GM08714 (cell line): ENCODE data around the gene CX3CL1.
"Not testable (repeated sequence)": the region's sequence is repeated elsewhere in the genome, so short reads cannot be mapped to it uniquely, and the experiment has no call there.

Experiments used
- H3K4me3 ChIP-seq: fragments of 200-500 bp; sonication (Bioruptor generic); 2 replicates; pipeline ENCODE4 v1.5.1; 2014; ENCODE audit warnings: mild to moderate bottlenecking, low read length, inconsistent platforms
- ZNF274 ChIP-seq: IDR thresholded peaks from 2 replicates; pipeline ENCODE4 v1.6.1; 2012; ENCODE audit warnings: mild to moderate bottlenecking, low read depth, low read length

CX3CL1 gene

GRCh38 chr16:57367116-57367752, 5.1 kb upstream of the CX3CL1 start:
- no peak overlapping the region for H3K4me3 ChIP-seq
- TF ChIP-seq ZNF274, result no peak

- TF ChIP-seq ZNF274, result no peak
- H3K4me3 ChIP-seq, result no peak overlapping the region
These were observed 557 bp upstream of the CX3CL1 start for GRCh38 chr16:57371494-57372371.

- TF ChIP-seq ZNF274, result no peak
- H3K4me3 ChIP-seq, result no peak overlapping the region
These were observed 1.0 kb downstream of the CX3CL1 start for GRCh38 chr16:57373117-57373947.

- no peak overlapping the region for H3K4me3 ChIP-seq
- no peak for TF ChIP-seq ZNF274
These were observed 1.8 kb downstream of the CX3CL1 start for GRCh38 chr16:57374067-57374534.

GRCh38 chr16:57374925-57375465, 2.7 kb downstream of the CX3CL1 start:
- not testable (repeated sequence) for H3K4me3 ChIP-seq

GRCh38 chr16:57376313-57376818, 4.1 kb downstream of the CX3CL1 start:
- no peak overlapping the region for H3K4me3 ChIP-seq
- TF ChIP-seq ZNF274, result no peak

- no peak overlapping the region for H3K4me3 ChIP-seq
- no peak for TF ChIP-seq ZNF274
These were observed 5.0 kb downstream of the CX3CL1 start for GRCh38 chr16:57377080-57377841.

- no peak for TF ChIP-seq ZNF274
These were observed 7.3 kb downstream of the CX3CL1 start for GRCh38 chr16:57379579-57379978.

GRCh38 chr16:57380671-57381462, 8.6 kb downstream of the CX3CL1 start:
- no peak for TF ChIP-seq ZNF274
- no peak overlapping the region for H3K4me3 ChIP-seq

More at GRCh38 chr16:57379579-57379978, 7.3 kb downstream of the CX3CL1 start:
- H3K4me3 ChIP-seq, result no peak overlapping the region

GRCh38 chr16:57381791-57382534, 9.7 kb downstream of the CX3CL1 start:
- H3K4me3 ChIP-seq, result no peak overlapping the region
- TF ChIP-seq ZNF274, result no peak

- no peak for TF ChIP-seq ZNF274
- H3K4me3 ChIP-seq, result no peak overlapping the region
These were observed 10.4 kb downstream of the CX3CL1 start for GRCh38 chr16:57382535-57383275.
